Esophagus (tissue), 2 donors: ENCODE results near the gene STX8. TPM values are rescaled to one million over a fixed set of nuclear protein-coding genes. Genes with fewer than 3 reads are reported as not detected.

ENCODE experiments used
- H3K27ac ChIP-seq, 2 donors: one replicate each; pipeline ENCODE4 v1.5.1; 2013; ENCODE audit warnings: low read depth in 2 of 2, mild to moderate bottlenecking in 2 of 2, inconsistent platforms in 1 of 2, low read length in 1 of 2, moderate library complexity in 1 of 2
- H3K27me3 ChIP-seq, 2 donors: one replicate each; pipeline ENCODE4 v1.6.1; 2013; ENCODE audit warnings: low read length in 2 of 2, control low read depth in 1 of 2, mild to moderate bottlenecking in 1 of 2; ENCODE audit not compliant: insufficient read depth in 2 of 2, control insufficient read depth in 1 of 2
- H3K36me3 ChIP-seq, 2 donors: one replicate each; pipeline ENCODE4 v1.6.1; 2013; ENCODE audit warnings: low read length in 1 of 2; ENCODE audit not compliant: control insufficient read depth in 2 of 2, insufficient read depth in 2 of 2
- H3K4me1 ChIP-seq, 2 donors: one replicate each; pipeline ENCODE4 v1.6.1; 2013; ENCODE audit warnings: low read length in 1 of 2; ENCODE audit not compliant: control insufficient read depth in 2 of 2, insufficient read depth in 2 of 2
- H3K4me3 ChIP-seq, 2 donors: one replicate each; pipeline ENCODE4 v1.5.1; 2013; ENCODE audit warnings: low read length in 2 of 2, mild to moderate bottlenecking in 2 of 2, low read depth in 1 of 2, moderate library complexity in 1 of 2
- H3K9me3 ChIP-seq, 2 donors: one replicate each; pipeline ENCODE4 v1.6.1; 2013; ENCODE audit warnings: mild to moderate bottlenecking in 2 of 2, low read depth in 1 of 2, low read length in 1 of 2, moderate library complexity in 1 of 2; ENCODE audit not compliant: control insufficient read depth in 2 of 2, insufficient read depth in 1 of 2
- WGBS, 2 donors: extraction: QIAGEN DNeasy Blood & Tissue Kit; methylation state at CpG; one replicate each; pipeline ENCODE4 v1.1.7; 2013; 5-methylcytosine and 5-hydroxymethylcytosine counted together
- polyA plus RNA-seq, 2 donors: library from polyadenylated mRNA; stranded (reverse); fragments of 200-250 nt; gene quantifications; one replicate each; pipeline ENCODE4 v1.2.3, GENCODE V29; 2013
- donor health status: healthy with polysubstance abuse.
- donor health status: Bipolar disorder and iron deficiency.

The STX8 gene
- polyA plus RNA-seq, 2 donors: 37.0 to 44.8 TPM

- 67% methylated on average over 21 of the region's 21 CpGs for WGBS, 2 donors
- H3K27ac ChIP-seq: peak overlapping the region; percentile 17 to 29
Measured at GRCh38 chr17:9273428-9274391, 301.9 kb downstream of the STX8 start.

GRCh38 chr17:9272501-9273200, 303.0 kb downstream of the STX8 start:
- Histone ChIP-seq H3K4me3 (no peak overlapping the region), H3K27ac (peak overlapping the region in 1 of 2 donors; percentile 29), H3K9me3 (no peaks in the 10 kb centered on the region), H3K27me3 (no peaks in the 10 kb centered on the region), H3K4me1 (peaks cover 0 to 2% of the 10 kb centered on the region in 2 donors), H3K36me3 (no peaks in the 10 kb centered on the region)
- WGBS, 2 donors: 77 to 80% methylated on average over 22 of the region's 22 CpGs

More at GRCh38 chr17:9273428-9274391, 301.9 kb downstream of the STX8 start:
- Histone ChIP-seq H3K4me1 (peaks cover 0 to 2% of the 10 kb centered on the region in 2 donors), H3K27me3 (no peaks in the 10 kb centered on the region), H3K36me3 (no peaks in the 10 kb centered on the region), H3K4me3 (no peak overlapping the region), H3K9me3 (no peaks in the 10 kb centered on the region)

- Histone ChIP-seq H3K27me3 (no peaks in the 10 kb centered on the region), H3K4me1 (peaks cover 0 to 2% of the 10 kb centered on the region in 2 donors), H3K27ac (peak overlapping the region in 1 of 2 donors; percentile 35), H3K4me3 (no peak overlapping the region), H3K36me3 (no peaks in the 10 kb centered on the region), H3K9me3 (no peaks in the 10 kb centered on the region)
- WGBS, 2 donors: 73 to 76% methylated on average over 8 of the region's 8 CpGs
Measured at GRCh38 chr17:9271989-9272388, 303.6 kb downstream of the STX8 start.

- Histone ChIP-seq H3K27ac (no peak overlapping the region), H3K4me3 (no peak overlapping the region), H3K27me3 (no peaks in the 10 kb centered on the region), H3K36me3 (no peaks in the 10 kb centered on the region), H3K9me3 (no peaks in the 10 kb centered on the region), H3K4me1 (peaks cover 2% of the 10 kb centered on the region in 2 donors)
- 91 to 95% methylated on average over 9 of the region's 9 CpGs for WGBS, 2 donors
Measured at GRCh38 chr17:9270921-9271320, 304.7 kb downstream of the STX8 start.

- 69 to 75% methylated on average over 7 of the region's 7 CpGs for WGBS, 2 donors
- peaks cover 2% of the 10 kb centered on the region in 2 donors for H3K4me1 ChIP-seq
- H3K27me3 ChIP-seq: no peaks in the 10 kb centered on the region
- H3K9me3 ChIP-seq: no peaks in the 10 kb centered on the region
- H3K27ac ChIP-seq: no peak overlapping the region
- no peaks in the 10 kb centered on the region for H3K36me3 ChIP-seq
- no peak overlapping the region for H3K4me3 ChIP-seq
Measured at GRCh38 chr17:9269350-9270035, 306.1 kb downstream of the STX8 start.

GRCh38 chr17:9268546-9268945, 307.1 kb downstream of the STX8 start:
- Histone ChIP-seq H3K27ac (no peak overlapping the region), H3K9me3 (no peaks in the 10 kb centered on the region), H3K4me3 (no peak overlapping the region), H3K27me3 (no peaks in the 10 kb centered on the region), H3K4me1 (peaks cover 2% of the 10 kb centered on the region in 2 donors), H3K36me3 (no peaks in the 10 kb centered on the region)
- 88 to 89% methylated on average over 6 of the region's 6 CpGs for WGBS, 2 donors

GRCh38 chr17:9266697-9267117, 308.9 kb downstream of the STX8 start:
- Histone ChIP-seq H3K4me3 (no peak overlapping the region), H3K27ac (no peak overlapping the region), H3K36me3 (no peaks in the 10 kb centered on the region), H3K4me1 (peaks cover 0 to 2% of the 10 kb centered on the region in 2 donors), H3K27me3 (no peaks in the 10 kb centered on the region), H3K9me3 (no peaks in the 10 kb centered on the region)
- 90 to 91% methylated on average over 9 of the region's 9 CpGs for WGBS, 2 donors

GRCh38 chr17:9266031-9266680, 309.5 kb downstream of the STX8 start:
- Histone ChIP-seq H3K4me1 (peaks cover 0 to 2% of the 10 kb centered on the region in 2 donors), H3K27ac (no peak overlapping the region), H3K36me3 (no peaks in the 10 kb centered on the region), H3K9me3 (no peaks in the 10 kb centered on the region), H3K4me3 (no peak overlapping the region), H3K27me3 (no peaks in the 10 kb centered on the region)
- WGBS, 2 donors: 86 to 87% methylated on average over 14 of the region's 14 CpGs
